Tibial artery (tissue), 4 donors: Measurements from ENCODE around the gene UBAC2.

Experiments used
- DNase-seq, 2 donors: peaks; one replicate each; pipeline ENCODE4 v3.0.0-alpha.2; 2019
- H3K27ac ChIP-seq, 2 donors: fragments of 200-600 bp; sonication (generic) in 1 of 2; 1 replicate in 1 of 2; 2 replicates in 1 of 2; pipeline ENCODE4 v1.5.1; 2018 to 2019; ENCODE audit warnings: mild to moderate bottlenecking in 1 of 2
- H3K27me3 ChIP-seq, 2 donors: fragments of 200-600 bp; sonication (generic) in 1 of 2; one replicate each; pipeline versions ENCODE4 v1.5.1 to v1.6.0; 2016 to 2019
- H3K36me3 ChIP-seq, 3 donors: fragments of 200-600 bp; sonication (generic) in 2 of 3; one replicate each; pipeline ENCODE4 v1.5.1; 2016 to 2019; ENCODE audit warnings: mild to moderate bottlenecking in 2 of 3
- H3K4me1 ChIP-seq, 4 donors: fragments of 200-600 bp; sonication (generic) in 2 of 4; 1 replicate in 3 of 4; 2 replicates in 1 of 4; pipeline ENCODE4 v1.5.1; 2016 to 2019
- H3K4me3 ChIP-seq, 2 donors: fragments of 200-600 bp; sonication (generic) in 1 of 2; 1 replicate in 1 of 2; 2 replicates in 1 of 2; pipeline ENCODE4 v1.5.1; 2018 to 2019; ENCODE audit warnings: mild to moderate bottlenecking in 2 of 2
- H3K9me3 ChIP-seq, 3 donors: fragments of 200-600 bp; sonication (generic) in 1 of 3; one replicate each; pipeline ENCODE4 v1.5.1; 2016 to 2019
- CTCF ChIP-seq, 2 experiments: fragments of 200-600 bp in 1 of 2; fragments of 450-650 bp in 1 of 2; IDR thresholded peaks; one replicate each; pipeline ENCODE4 v1.5.1; 2017 to 2019; ENCODE audit warnings: antibody characterized with exemption in 2 of 2, mild to moderate bottlenecking in 1 of 2, moderate library complexity in 1 of 2
- intact Hi-C: fragments of 100-400 bp; cut with DNase I; formaldehyde crosslinking; loops from one replicate; pipeline ENCODE4 v1.15.0; 2023; ENCODE audit warnings: low total_unique reads

Gene UBAC2

GRCh38 chr13:99200432-99201167, at the start of gene UBAC2:
TSS of gene UBAC2 (plus strand) at chr13:99200854. CDS start at chr13:99200909, 55 bp downstream.
- Histone ChIP-seq H3K4me3 (peak within 1 kb of the TSS; percentile 96), H3K9me3 (no peaks in the 10 kb centered on the region), H3K4me1 (peaks cover 0 to 19% (median 8%) of the 10 kb centered on the region in 4 donors), H3K27me3 (no peaks in the 10 kb centered on the region), H3K36me3 (peaks cover 0 to 1% (median 0%) of the 10 kb centered on the region in 3 donors), H3K27ac (peak within 1 kb of the TSS; percentile 90 to 97)
- TF ChIP-seq CTCF (IDR thresholded peaks at IDR 0.05): peak in 1 of 2 experiments; percentile 26
- intact Hi-C loops: no loop called here
- DNase-seq: peak; percentile 92 to 97

GRCh38 chr13:99151516-99151915, 49.1 kb upstream of the UBAC2 start:
- Histone ChIP-seq H3K27ac (no peak overlapping the region), H3K27me3 (no peaks in the 10 kb centered on the region), H3K36me3 (no peaks in the 10 kb centered on the region), H3K9me3 (no peaks in the 10 kb centered on the region), H3K4me1 (peaks cover 0 to 9% (median 0%) of the 10 kb centered on the region in 4 donors), H3K4me3 (no peak overlapping the region)
- intact Hi-C loops: no loop called here
- TF ChIP-seq CTCF (IDR thresholded peaks at IDR 0.05): no peak
- no peak for DNase-seq

- H3K4me3 ChIP-seq: no peak overlapping the region
- no peak for TF ChIP-seq CTCF (IDR thresholded peaks at IDR 0.05)
- H3K4me1 ChIP-seq: peaks cover 0 to 9% (median 0%) of the 10 kb centered on the region in 4 donors
- no peaks in the 10 kb centered on the region for H3K36me3 ChIP-seq
- no peaks in the 10 kb centered on the region for H3K9me3 ChIP-seq
- intact Hi-C loops: no loop called here
- no peak for DNase-seq
- H3K27ac ChIP-seq: no peak overlapping the region
- H3K27me3 ChIP-seq: no peaks in the 10 kb centered on the region
These were observed 47.4 kb upstream of the UBAC2 start for GRCh38 chr13:99153219-99153618.

- H3K4me1 ChIP-seq: peaks cover 0 to 9% (median 0%) of the 10 kb centered on the region in 4 donors
- H3K9me3 ChIP-seq: no peaks in the 10 kb centered on the region
- intact Hi-C loops: no loop called here
- H3K4me3 ChIP-seq: no peak overlapping the region
- peaks cover 0 to 5% of the 10 kb centered on the region in 2 donors for H3K27me3 ChIP-seq
- no peak overlapping the region for H3K27ac ChIP-seq
- no peaks in the 10 kb centered on the region for H3K36me3 ChIP-seq
- DNase-seq: no peak
- no peak for TF ChIP-seq CTCF (IDR thresholded peaks at IDR 0.05)
These were observed 46.6 kb upstream of the UBAC2 start for GRCh38 chr13:99154064-99154463.

GRCh38 chr13:99155821-99156220, 44.8 kb upstream of the UBAC2 start:
- DNase-seq: no peak
- Histone ChIP-seq H3K27me3 (peaks cover 0 to 11% of the 10 kb centered on the region in 2 donors), H3K9me3 (no peaks in the 10 kb centered on the region), H3K4me3 (no peak overlapping the region), H3K36me3 (no peaks in the 10 kb centered on the region), H3K27ac (no peak overlapping the region), H3K4me1 (peaks cover 0 to 7% (median 0%) of the 10 kb centered on the region in 4 donors)
- no peak for TF ChIP-seq CTCF (IDR thresholded peaks at IDR 0.05)
- intact Hi-C loops: no loop called here
